ENCODE measurements around the gene SLC39A2. TPM values are rescaled to one million over a fixed set of nuclear protein-coding genes. Genes with fewer than 3 reads are reported as not detected.

SLC39A2 gene
- total and polyA plus RNA-seq, 2 donors = 0.47 to 1.2 TPM

GRCh38 chr14:21024585-21025370, 25.7 kb downstream of the SLC39A2 start, which contains the start of gene NDRG2:
NDRG2 (minus strand) TSS chr14:21025061; CDS start chr14:21023315, 1,746 bp downstream.
- H3K4me1 ChIP-seq (ENCODE audit: insufficient read depth) = no peaks in the 10 kb centered on the region
- H3K27ac ChIP-seq (ENCODE audit: low read depth) = peak within 1 kb of the TSS; percentile 95
- H3K4me3 ChIP-seq (ENCODE audit: low read depth, low read length) = peak within 1 kb of the TSS; percentile 87
- H3K36me3 ChIP-seq (ENCODE audit: insufficient read depth) = peaks cover 2% of the 10 kb centered on the region
- under 1% methylated on average over 72 of the region's 72 CpGs for WGBS
- no peak for DNase-seq (ENCODE audit: extremely low spot score)

GRCh38 chr14:21025371-21026273, 26.5 kb downstream of the SLC39A2 start:
- Histone ChIP-seq H3K4me1 (ENCODE audit: insufficient read depth) (no peaks in the 10 kb centered on the region), H3K27ac (ENCODE audit: low read depth) (peak overlapping the region; percentile 95), H3K36me3 (ENCODE audit: insufficient read depth) (peaks cover 2% of the 10 kb centered on the region), H3K4me3 (ENCODE audit: low read depth, low read length) (peak overlapping the region; percentile 87)
- DNase-seq (ENCODE audit: extremely low spot score) = no peak
- WGBS = 4% methylated on average over 58 of the region's 58 CpGs

DNA sequence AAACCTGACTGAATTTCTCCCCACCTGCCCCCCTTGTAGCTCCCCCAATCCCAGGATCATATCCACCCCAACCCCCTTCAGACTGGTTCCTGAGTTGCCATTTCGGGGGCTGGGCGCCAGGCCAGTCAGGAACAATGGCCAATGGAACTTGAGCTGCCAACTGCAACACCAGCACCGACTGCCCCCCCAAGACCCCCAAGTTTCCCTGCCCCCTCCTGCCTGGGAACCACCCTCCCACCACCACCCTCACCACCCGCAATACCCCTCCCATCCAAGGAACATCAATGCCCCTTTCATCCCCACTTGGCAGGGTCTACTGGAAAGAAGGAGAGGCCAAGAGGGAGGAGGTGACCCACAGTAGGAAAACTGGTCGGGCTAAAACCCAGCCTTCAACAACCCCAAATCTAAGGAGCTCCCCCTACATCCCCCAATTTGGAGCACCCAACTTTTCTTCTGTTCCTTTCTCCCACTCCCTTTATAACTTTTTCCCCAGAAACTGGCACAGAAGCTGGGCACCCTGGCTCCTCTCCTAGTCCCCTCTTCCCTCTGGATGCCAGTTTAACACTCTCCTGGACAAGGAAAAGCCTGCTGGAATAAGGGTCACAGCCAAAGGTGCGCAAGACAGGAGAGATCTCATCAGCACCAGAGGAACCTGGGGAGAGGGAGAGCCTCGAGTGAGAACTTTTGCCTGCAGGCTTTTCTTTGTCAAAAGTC, 27.3 kb downstream of the SLC39A2 start:
- Histone ChIP-seq H3K4me1 (ENCODE audit: insufficient read depth) (no peaks in the 10 kb centered on the region), H3K4me3 (ENCODE audit: low read depth, low read length) (no peak overlapping the region), H3K27ac (ENCODE audit: low read depth) (peak overlapping the region; percentile 78), H3K36me3 (ENCODE audit: insufficient read depth) (no peaks in the 10 kb centered on the region)
- 61% methylated on average over 7 of the region's 7 CpGs for WGBS
- no peak for DNase-seq (ENCODE audit: extremely low spot score)

GRCh38 chr14:21026988-21027315, 27.9 kb downstream of the SLC39A2 start:
- H3K4me3 ChIP-seq (ENCODE audit: low read depth, low read length) = no peak overlapping the region
- H3K4me1 ChIP-seq (ENCODE audit: insufficient read depth) = no peaks in the 10 kb centered on the region

GRCh38 chr14:21029917-21030316, 30.8 kb downstream of the SLC39A2 start, which contains the start of gene TPPP2:
TPPP2 (plus strand) TSS chr14:21030217; CDS start chr14:21030582, 365 bp downstream.
- Histone ChIP-seq H3K4me3 (ENCODE audit: low read depth, low read length) (no peak within 1 kb of the TSS), H3K36me3 (ENCODE audit: insufficient read depth) (no peaks in the 10 kb centered on the region), H3K4me1 (ENCODE audit: insufficient read depth) (no peaks in the 10 kb centered on the region), H3K27ac (ENCODE audit: low read depth) (no peak within 1 kb of the TSS)
- DNase-seq (ENCODE audit: extremely low spot score) = no peak
- 92% methylated on average over 5 of the region's 5 CpGs for WGBS

More at GRCh38 chr14:21026988-21027315, 27.9 kb downstream of the SLC39A2 start:
- DNase-seq (ENCODE audit: extremely low spot score) = no peak
- no peaks in the 10 kb centered on the region for H3K36me3 ChIP-seq (ENCODE audit: insufficient read depth)
- WGBS = 32% methylated on average over 3 of the region's 3 CpGs
- H3K27ac ChIP-seq (ENCODE audit: low read depth) = peak overlapping the region; percentile 78

GRCh38 chr14:21030531-21030930, 31.4 kb downstream of the SLC39A2 start:
- 90% methylated on average over 12 of the region's 12 CpGs for WGBS
- Histone ChIP-seq H3K4me1 (ENCODE audit: insufficient read depth) (no peaks in the 10 kb centered on the region), H3K27ac (ENCODE audit: low read depth) (no peak overlapping the region), H3K36me3 (ENCODE audit: insufficient read depth) (no peaks in the 10 kb centered on the region), H3K4me3 (ENCODE audit: low read depth, low read length) (no peak overlapping the region)
- no peak for DNase-seq (ENCODE audit: extremely low spot score)

DNA sequence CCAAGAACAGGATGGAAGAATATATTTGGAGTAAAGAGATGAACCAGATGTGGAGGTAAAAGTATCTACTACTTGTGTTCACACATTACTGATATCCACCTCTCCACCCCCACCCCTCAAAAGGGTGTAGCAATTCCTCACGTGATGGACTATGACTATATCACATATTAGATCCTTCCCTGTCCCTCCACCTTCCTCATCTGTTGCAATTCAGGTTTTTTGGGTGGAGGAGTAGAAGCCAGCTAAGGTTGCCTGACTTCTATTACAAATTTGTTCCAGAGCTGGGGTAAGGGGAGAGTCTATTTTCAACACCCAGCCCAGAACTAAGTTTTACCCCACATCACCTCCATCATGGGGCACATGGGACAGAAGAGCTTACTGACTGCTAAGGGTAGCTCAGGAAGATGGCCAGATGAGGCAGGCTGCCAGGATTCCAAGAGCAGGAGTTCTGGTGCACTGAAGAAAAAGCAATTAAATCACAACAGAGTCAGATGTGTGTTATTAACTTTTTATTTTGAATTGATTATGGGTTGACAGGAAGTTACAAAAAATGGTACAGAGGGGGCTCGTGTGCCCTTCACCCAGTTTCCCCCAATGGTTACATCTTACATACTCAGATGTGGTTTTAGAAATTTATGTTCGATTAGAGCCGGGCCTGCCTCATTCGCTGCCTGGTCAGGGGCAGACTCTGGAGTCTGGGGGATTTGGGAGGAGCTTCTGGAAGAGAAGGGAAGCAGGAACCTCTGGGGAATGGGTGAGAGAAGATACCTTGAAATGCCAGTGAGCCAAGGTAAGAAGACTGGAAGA, 33.4 kb downstream of the SLC39A2 start:
- Histone ChIP-seq H3K27ac (ENCODE audit: low read depth) (no peak overlapping the region), H3K4me3 (ENCODE audit: low read depth, low read length) (no peak overlapping the region), H3K36me3 (ENCODE audit: insufficient read depth) (no peaks in the 10 kb centered on the region), H3K4me1 (ENCODE audit: insufficient read depth) (no peaks in the 10 kb centered on the region)
- 87% methylated on average over 5 of the region's 5 CpGs for WGBS
- DNase-seq (ENCODE audit: extremely low spot score) = no peak

DNA sequence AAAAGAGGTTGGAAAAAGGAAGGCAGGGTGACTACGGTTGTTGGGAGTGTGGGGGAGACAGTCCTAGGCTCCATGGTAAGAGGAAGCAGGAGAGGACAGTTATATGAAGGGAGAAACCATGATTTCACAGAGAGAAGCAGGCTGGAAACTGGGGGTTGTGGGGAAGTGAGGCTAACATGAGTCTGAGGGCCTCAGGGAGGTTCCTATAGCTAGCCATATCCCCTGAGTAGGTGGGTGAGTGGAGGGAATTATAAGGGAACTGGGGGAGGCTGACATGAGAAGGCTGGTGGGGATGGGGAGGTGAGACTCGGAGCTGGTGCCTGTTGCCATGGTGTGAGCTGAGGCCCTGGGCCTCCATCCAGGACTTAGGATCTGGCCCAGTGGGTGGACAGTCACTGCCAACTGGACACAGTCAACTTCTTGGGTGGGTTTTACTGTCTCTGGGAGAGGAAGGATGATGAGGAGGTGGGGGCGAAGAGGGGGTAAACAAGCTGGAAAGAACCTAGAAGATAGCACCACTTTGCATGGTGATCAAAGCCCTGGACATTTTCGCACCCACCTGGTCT, 34.1 kb downstream of the SLC39A2 start:
- Histone ChIP-seq H3K27ac (ENCODE audit: low read depth) (no peak overlapping the region), H3K4me1 (ENCODE audit: insufficient read depth) (no peaks in the 10 kb centered on the region), H3K36me3 (ENCODE audit: insufficient read depth) (no peaks in the 10 kb centered on the region), H3K4me3 (ENCODE audit: low read depth, low read length) (no peak overlapping the region)
- no peak for DNase-seq (ENCODE audit: extremely low spot score)
- WGBS = 81% methylated on average over 4 of the region's 4 CpGs

DNA sequence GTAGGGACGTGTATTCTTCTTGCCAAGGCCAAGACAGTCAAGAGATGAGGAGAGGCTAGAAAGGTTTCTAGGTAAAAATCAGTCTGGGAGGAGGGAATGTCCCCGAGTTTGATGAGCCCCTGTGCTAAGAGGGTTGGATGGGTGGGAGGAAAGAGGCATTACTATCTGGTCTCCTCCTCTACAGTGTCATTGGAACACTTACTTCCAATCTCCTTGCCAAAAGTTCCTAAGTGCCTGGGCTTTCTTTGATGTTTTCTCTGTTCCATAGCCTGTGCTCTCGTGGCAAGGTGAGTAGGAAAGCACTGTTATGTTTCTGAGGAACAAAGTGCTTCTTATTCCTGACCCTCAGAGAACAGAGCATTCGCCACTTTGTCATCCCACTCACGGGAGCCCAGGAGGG, 35.6 kb downstream of the SLC39A2 start, which contains the start of gene RNASE13:
TSS of gene RNASE13 (minus strand) at position 101 of the 400 bp plus-strand sequence. CDS start 519 bp downstream, outside the sequence.
- WGBS = 81% methylated on average over 5 of the region's 5 CpGs
- Histone ChIP-seq H3K4me3 (ENCODE audit: low read depth, low read length) (no peak within 1 kb of the TSS), H3K4me1 (ENCODE audit: insufficient read depth) (no peaks in the 10 kb centered on the region), H3K27ac (ENCODE audit: low read depth) (no peak within 1 kb of the TSS), H3K36me3 (ENCODE audit: insufficient read depth) (no peaks in the 10 kb centered on the region)
- DNase-seq (ENCODE audit: extremely low spot score) = no peak

- 93% methylated on average over 7 of the region's 7 CpGs for WGBS
- H3K4me1 ChIP-seq (ENCODE audit: insufficient read depth) = no peaks in the 10 kb centered on the region
- no peak overlapping the region for H3K27ac ChIP-seq (ENCODE audit: low read depth)
These were observed 37.7 kb downstream of the SLC39A2 start for GRCh38 chr14:21036751-21037150.

GRCh38 chr14:21037156-21037555, 38.1 kb downstream of the SLC39A2 start:
- H3K4me1 ChIP-seq (ENCODE audit: insufficient read depth) = no peaks in the 10 kb centered on the region
- no peak overlapping the region for H3K27ac ChIP-seq (ENCODE audit: low read depth)
- DNase-seq (ENCODE audit: extremely low spot score) = no peak
- no peaks in the 10 kb centered on the region for H3K36me3 ChIP-seq (ENCODE audit: insufficient read depth)
- WGBS = 84% methylated on average over 3 of the region's 3 CpGs
- no peak overlapping the region for H3K4me3 ChIP-seq (ENCODE audit: low read depth, low read length)

More at GRCh38 chr14:21036751-21037150, 37.7 kb downstream of the SLC39A2 start:
- DNase-seq (ENCODE audit: extremely low spot score) = no peak
- no peak overlapping the region for H3K4me3 ChIP-seq (ENCODE audit: low read depth, low read length)
- H3K36me3 ChIP-seq (ENCODE audit: insufficient read depth) = no peaks in the 10 kb centered on the region

All from urinary bladder (tissue), 4 donors.